HG03521 (cell line): ENCODE measurements around the gene SPO11.

ENCODE experiments used
- ATAC-seq: cut with Tn5 transposase; IDR thresholded peaks from one replicate; pipeline ENCODE4 v1.9.1; 2021; ENCODE audit warnings: mild to moderate bottlenecking, moderate library complexity; ENCODE audit not compliant: unreplicated experiment

SPO11 gene

GRCh38 chr20:57374343-57374930, 44.8 kb downstream of the SPO11 start:
- no peak for ATAC-seq

GRCh38 chr20:57374931-57375651, 45.5 kb downstream of the SPO11 start:
- no peak for ATAC-seq

- ATAC-seq = no peak
Measured at GRCh38 chr20:57375652-57376230, 46.1 kb downstream of the SPO11 start.

GRCh38 chr20:57377350-57377749, 47.7 kb downstream of the SPO11 start:
- no peak for ATAC-seq

- ATAC-seq = no peak
Measured at GRCh38 chr20:57378107-57378506, 48.5 kb downstream of the SPO11 start.

GRCh38 chr20:57378646-57379262, 49.2 kb downstream of the SPO11 start:
- ATAC-seq = no peak

- no peak for ATAC-seq
Measured at GRCh38 chr20:57379263-57379647, 49.7 kb downstream of the SPO11 start.

- no peak for ATAC-seq
Measured at GRCh38 chr20:57380081-57380750, 50.6 kb downstream of the SPO11 start.

- ATAC-seq = no peak
Measured at GRCh38 chr20:57381596-57382503, 52.2 kb downstream of the SPO11 start.

GRCh38 chr20:57382516-57382915, 52.9 kb downstream of the SPO11 start:
- ATAC-seq = no peak

GRCh38 chr20:57383447-57384347, 54.1 kb downstream of the SPO11 start:
- ATAC-seq = no peak

GRCh38 chr20:57384486-57384885, 54.9 kb downstream of the SPO11 start:
- ATAC-seq = no peak

GRCh38 chr20:57384953-57385761, 55.6 kb downstream of the SPO11 start:
- no peak for ATAC-seq

GRCh38 chr20:57385940-57386339, 56.3 kb downstream of the SPO11 start:
- ATAC-seq = no peak

GRCh38 chr20:57386762-57387161, 57.2 kb downstream of the SPO11 start:
- no peak for ATAC-seq

GRCh38 chr20:57387463-57387862, 57.9 kb downstream of the SPO11 start:
- no peak for ATAC-seq

GRCh38 chr20:57387945-57388371, 58.4 kb downstream of the SPO11 start:
- no peak for ATAC-seq

GRCh38 chr20:57388953-57389694, 59.5 kb downstream of the SPO11 start:
- peak; percentile 27 for ATAC-seq
